Stimulated activated memory B cell treated with anti-CD40 and anti-IgM and Interleukin-4, amounts not matched to agents 10 μg/mL and 1 μg/mL and 100 μg/mL, for 72 hours (primary cell): ENCODE data around the gene TFAP2A.
A peak's percentile ranks its signal among the peaks of the same experiment; 100 is the strongest.

Source experiments
- ATAC-seq: fragments of 150-1000 bp; cut with Tn5 transposase; 2 replicates; pipeline ENCODE4 v1.10.0; 2021
- H3K27ac Mint-ChIP-seq: one replicate; pipeline ENCODE4 v1.8.0; 2022; ENCODE audit warnings: mild to moderate bottlenecking, mixed read lengths
- H3K27me3 Mint-ChIP-seq: one replicate; pipeline ENCODE4 v1.8.0; 2022; ENCODE audit warnings: mixed read lengths
- H3K36me3 Mint-ChIP-seq: one replicate; pipeline ENCODE4 v1.8.0; 2022; ENCODE audit warnings: mixed read lengths
- H3K4me1 Mint-ChIP-seq: one replicate; pipeline ENCODE4 v1.8.0; 2022; ENCODE audit warnings: mixed read lengths
- H3K4me3 Mint-ChIP-seq: one replicate; pipeline ENCODE4 v1.8.0; 2022; ENCODE audit warnings: mild to moderate bottlenecking, moderate library complexity, mixed read lengths
- H3K9me3 Mint-ChIP-seq: one replicate; pipeline ENCODE4 v1.8.0; 2022; ENCODE audit warnings: mixed read lengths

The TFAP2A gene

GRCh38 chr6:10414756-10415616, at the start of gene TFAP2A:
Gene TFAP2A, minus strand, starts transcription at chr6:10415074. Its CDS starts 83 bp downstream, at chr6:10414991.
- H3K4me3 Mint-ChIP-seq: peak within 1 kb of the TSS; percentile 93
- H3K9me3 Mint-ChIP-seq: peaks cover 12% of the 10 kb centered on the region
- H3K4me1 Mint-ChIP-seq: peaks cover 36% of the 10 kb centered on the region
- no peak for ATAC-seq
- H3K36me3 Mint-ChIP-seq: peaks cover 17% of the 10 kb centered on the region
- peaks cover 98% of the 10 kb centered on the region for H3K27me3 Mint-ChIP-seq
- H3K27ac Mint-ChIP-seq: no peak within 1 kb of the TSS

DNA sequence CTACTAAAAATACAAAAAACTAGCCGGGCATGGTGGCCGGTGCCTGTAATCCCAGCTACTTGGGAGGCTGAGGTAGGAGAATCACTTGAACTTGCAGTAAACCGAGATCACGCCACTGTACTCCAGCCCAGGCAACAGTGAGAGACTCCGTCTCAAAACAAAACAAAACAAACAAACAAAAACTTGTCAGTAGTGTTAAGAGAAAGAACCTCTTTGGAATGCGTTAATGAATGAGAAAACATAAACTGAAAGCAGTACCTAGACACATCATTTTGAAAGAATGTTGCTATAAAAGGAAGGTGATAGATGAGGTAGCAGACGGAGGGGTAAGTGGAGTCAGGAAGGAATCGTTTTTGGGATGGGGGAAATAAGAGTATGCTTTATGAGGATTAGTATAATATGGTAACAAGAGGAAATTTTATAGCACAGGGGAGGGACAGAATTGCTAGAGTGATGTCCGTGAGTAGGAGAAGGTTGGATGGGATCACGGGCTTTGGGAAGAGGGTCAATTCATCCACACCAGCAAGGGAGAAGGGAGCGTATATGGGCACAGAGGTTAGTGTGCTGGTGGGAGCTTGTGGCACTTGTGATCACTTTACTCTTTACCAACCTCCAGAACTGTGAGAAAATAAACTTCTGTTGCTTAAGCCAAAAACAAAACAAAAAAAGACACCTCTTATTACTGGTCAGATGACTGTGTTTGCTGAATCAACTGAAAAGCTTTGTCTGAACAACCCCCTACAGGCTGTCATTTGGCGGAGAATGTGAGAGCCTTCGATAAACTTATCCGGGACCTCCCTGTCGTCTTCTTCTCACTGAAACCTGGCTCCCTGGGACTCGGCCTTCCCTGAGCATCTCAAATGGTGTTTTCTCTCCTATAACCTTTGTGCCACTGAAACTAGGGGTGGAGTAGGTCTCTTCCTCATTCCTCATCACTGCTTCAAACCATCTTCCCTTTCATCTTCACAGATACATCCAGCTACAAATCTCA, 48.9 kb upstream of the TFAP2A start:
- Mint-ChIP-seq H3K27ac (no peak overlapping the region), H3K4me1 (peaks cover 9% of the 10 kb centered on the region), H3K27me3 (peaks cover 28% of the 10 kb centered on the region), H3K9me3 (peaks cover 5% of the 10 kb centered on the region), H3K4me3 (no peak overlapping the region), H3K36me3 (no peaks in the 10 kb centered on the region)
- ATAC-seq: no peak

- peaks cover 5% of the 10 kb centered on the region for H3K9me3 Mint-ChIP-seq
- peaks cover 9% of the 10 kb centered on the region for H3K4me1 Mint-ChIP-seq
- peaks cover 34% of the 10 kb centered on the region for H3K27me3 Mint-ChIP-seq
- no peak overlapping the region for H3K4me3 Mint-ChIP-seq
- ATAC-seq: no peak
- no peaks in the 10 kb centered on the region for H3K36me3 Mint-ChIP-seq
- H3K27ac Mint-ChIP-seq: no peak overlapping the region
Measured at GRCh38 chr6:10463040-10463439, 48.2 kb upstream of the TFAP2A start.

- H3K27ac Mint-ChIP-seq: no peak overlapping the region
- H3K9me3 Mint-ChIP-seq: peaks cover 5% of the 10 kb centered on the region
- H3K4me1 Mint-ChIP-seq: peaks cover 9% of the 10 kb centered on the region
- ATAC-seq: no peak
- H3K4me3 Mint-ChIP-seq: no peak overlapping the region
- H3K27me3 Mint-ChIP-seq: peaks cover 41% of the 10 kb centered on the region
- no peaks in the 10 kb centered on the region for H3K36me3 Mint-ChIP-seq
Measured at GRCh38 chr6:10461850-10462249, 47.0 kb upstream of the TFAP2A start.

- Mint-ChIP-seq H3K27ac (peak overlapping the region; percentile 24), H3K27me3 (peaks cover 33% of the 10 kb centered on the region), H3K4me3 (no peak overlapping the region), H3K9me3 (peaks cover 5% of the 10 kb centered on the region), H3K36me3 (no peaks in the 10 kb centered on the region), H3K4me1 (peaks cover 9% of the 10 kb centered on the region)
- ATAC-seq: peak; percentile 92
Measured at GRCh38 chr6:10460096-10460495, 45.2 kb upstream of the TFAP2A start.

GRCh38 chr6:10458287-10458686, 43.4 kb upstream of the TFAP2A start:
- H3K27ac Mint-ChIP-seq: no peak overlapping the region
- peaks cover 33% of the 10 kb centered on the region for H3K27me3 Mint-ChIP-seq
- no peak for ATAC-seq
- no peaks in the 10 kb centered on the region for H3K36me3 Mint-ChIP-seq
- H3K4me3 Mint-ChIP-seq: no peak overlapping the region
- H3K9me3 Mint-ChIP-seq: peaks cover 5% of the 10 kb centered on the region
- peaks cover 9% of the 10 kb centered on the region for H3K4me1 Mint-ChIP-seq

DNA sequence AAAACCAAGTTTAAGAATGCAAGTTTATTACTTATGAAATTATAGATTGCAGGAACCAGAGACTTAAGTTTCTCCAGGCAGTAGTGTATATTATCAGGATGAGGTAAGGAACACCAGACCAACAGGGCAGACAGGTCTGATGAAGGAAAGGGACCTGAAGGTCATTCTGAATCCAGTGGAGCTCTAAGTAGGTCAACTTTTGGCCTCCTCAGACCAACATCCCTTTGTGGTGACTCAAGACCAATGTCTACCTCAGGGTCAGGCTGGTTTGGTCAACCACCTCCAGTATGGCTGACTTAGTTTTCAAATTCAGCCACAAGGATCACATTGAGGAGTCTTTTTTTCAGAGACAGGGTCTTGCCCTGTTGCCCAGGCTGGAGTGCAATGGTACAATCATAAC, 38.7 kb upstream of the TFAP2A start:
- no peak overlapping the region for H3K4me3 Mint-ChIP-seq
- H3K27me3 Mint-ChIP-seq: peaks cover 43% of the 10 kb centered on the region
- H3K36me3 Mint-ChIP-seq: no peaks in the 10 kb centered on the region
- no peak for ATAC-seq
- H3K9me3 Mint-ChIP-seq: no peaks in the 10 kb centered on the region
- no peak overlapping the region for H3K27ac Mint-ChIP-seq
- H3K4me1 Mint-ChIP-seq: no peaks in the 10 kb centered on the region

DNA sequence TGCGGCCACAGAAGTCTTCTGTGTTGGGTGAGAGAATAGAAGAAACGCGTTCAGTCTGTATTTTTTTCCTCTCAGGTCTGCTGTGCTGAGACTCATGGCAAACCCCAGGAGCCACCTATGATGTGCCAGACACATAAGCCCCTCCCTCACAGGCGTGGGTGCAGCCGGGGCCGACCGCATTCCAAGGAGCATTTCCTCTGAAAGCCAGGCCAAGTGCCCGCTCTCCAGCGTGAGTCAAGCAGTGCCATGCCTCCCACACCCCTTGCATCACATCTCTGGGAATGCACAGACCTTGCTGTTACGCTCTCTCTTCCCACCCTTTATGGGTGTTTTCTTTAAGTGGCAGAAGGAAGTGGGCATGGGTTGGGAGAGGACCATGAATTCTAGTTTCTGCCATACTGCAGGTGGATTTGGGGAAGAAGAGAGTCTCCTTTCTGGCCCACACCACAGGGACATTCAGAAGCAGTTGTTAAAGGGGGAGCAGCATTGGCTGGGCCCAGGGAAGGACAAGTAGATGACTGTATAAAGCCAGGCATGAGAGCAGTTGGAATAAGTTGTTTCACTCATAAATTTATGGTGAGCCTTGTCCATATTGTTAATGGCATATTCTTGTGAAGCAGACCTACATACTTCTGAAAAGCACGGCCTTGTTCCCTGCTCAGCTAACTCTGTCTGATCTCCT, 37.1 kb upstream of the TFAP2A start:
- Mint-ChIP-seq H3K9me3 (no peaks in the 10 kb centered on the region), H3K27ac (no peak overlapping the region), H3K4me1 (no peaks in the 10 kb centered on the region), H3K36me3 (no peaks in the 10 kb centered on the region), H3K27me3 (peaks cover 35% of the 10 kb centered on the region), H3K4me3 (no peak overlapping the region)
- peak; percentile 16 for ATAC-seq

GRCh38 chr6:10451394-10451793, 36.5 kb upstream of the TFAP2A start:
- H3K36me3 Mint-ChIP-seq: no peaks in the 10 kb centered on the region
- peaks cover 41% of the 10 kb centered on the region for H3K27me3 Mint-ChIP-seq
- no peak overlapping the region for H3K4me3 Mint-ChIP-seq
- no peak overlapping the region for H3K27ac Mint-ChIP-seq
- H3K4me1 Mint-ChIP-seq: no peaks in the 10 kb centered on the region
- ATAC-seq: no peak
- H3K9me3 Mint-ChIP-seq: no peaks in the 10 kb centered on the region

- no peaks in the 10 kb centered on the region for H3K4me1 Mint-ChIP-seq
- no peaks in the 10 kb centered on the region for H3K9me3 Mint-ChIP-seq
- no peak for ATAC-seq
- H3K27me3 Mint-ChIP-seq: peaks cover 48% of the 10 kb centered on the region
- no peak overlapping the region for H3K4me3 Mint-ChIP-seq
- no peaks in the 10 kb centered on the region for H3K36me3 Mint-ChIP-seq
- no peak overlapping the region for H3K27ac Mint-ChIP-seq
Measured at GRCh38 chr6:10449751-10450150, 34.9 kb upstream of the TFAP2A start.

DNA sequence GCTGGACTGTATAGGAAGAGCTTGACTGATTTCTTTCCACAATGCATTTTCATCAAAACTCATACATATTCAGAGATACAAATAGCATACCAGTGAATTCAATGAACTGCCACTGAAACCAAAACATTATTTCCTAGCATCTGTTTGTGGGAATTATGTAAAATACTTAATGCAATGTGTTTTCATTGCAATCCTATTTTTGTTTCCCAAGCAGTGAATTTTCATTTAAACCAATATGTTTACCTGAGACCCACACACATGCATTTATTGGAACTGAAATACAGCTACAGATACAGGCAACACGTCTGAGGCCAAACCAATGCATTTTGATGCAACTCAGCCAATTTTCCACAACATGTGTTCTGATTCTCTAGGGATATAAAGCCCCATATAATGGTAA, 33.2 kb upstream of the TFAP2A start:
- no peak for ATAC-seq
- Mint-ChIP-seq H3K27me3 (peaks cover 64% of the 10 kb centered on the region), H3K9me3 (no peaks in the 10 kb centered on the region), H3K4me1 (no peaks in the 10 kb centered on the region), H3K27ac (no peak overlapping the region), H3K4me3 (no peak overlapping the region), H3K36me3 (no peaks in the 10 kb centered on the region)

DNA sequence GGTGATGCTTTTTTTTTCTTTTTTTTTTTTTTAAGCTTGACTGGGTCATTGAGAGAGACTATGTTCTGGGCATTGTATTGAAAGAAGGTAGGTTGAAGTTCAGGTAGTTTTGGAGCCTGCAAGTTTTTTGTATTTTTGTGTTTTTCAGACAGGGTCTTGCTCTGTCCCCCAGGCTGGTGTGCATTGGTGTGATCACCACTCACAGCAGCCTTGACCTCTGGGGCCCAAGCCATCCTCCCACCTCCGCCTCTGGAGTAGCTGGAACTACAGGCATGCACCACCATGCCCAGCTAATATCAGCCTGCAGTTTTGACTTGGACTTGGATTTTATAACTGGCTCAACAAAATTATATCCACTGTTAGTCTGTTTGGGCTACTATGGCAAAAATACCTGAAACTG, 31.7 kb upstream of the TFAP2A start:
- no peaks in the 10 kb centered on the region for H3K4me1 Mint-ChIP-seq
- no peak overlapping the region for H3K27ac Mint-ChIP-seq
- H3K27me3 Mint-ChIP-seq: peaks cover 64% of the 10 kb centered on the region
- no peak overlapping the region for H3K4me3 Mint-ChIP-seq
- H3K9me3 Mint-ChIP-seq: peaks cover 2% of the 10 kb centered on the region
- ATAC-seq: no peak
- no peaks in the 10 kb centered on the region for H3K36me3 Mint-ChIP-seq

DNA sequence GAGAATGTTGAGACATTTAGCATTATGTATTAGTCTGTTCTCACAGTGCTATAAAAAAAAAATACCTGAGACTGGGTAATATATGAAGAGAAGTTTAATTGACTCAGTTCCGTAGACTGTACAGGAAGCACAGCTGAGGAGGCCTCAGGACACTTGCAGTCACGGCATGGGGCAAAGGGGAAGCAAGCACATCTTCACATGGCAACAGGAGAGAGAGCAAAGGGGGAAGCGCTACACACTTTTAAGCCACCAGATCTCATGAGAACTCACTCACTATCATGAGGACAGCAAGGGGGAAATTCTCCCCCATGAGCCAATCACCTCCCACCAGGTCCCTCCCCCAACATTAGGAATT, 26.8 kb upstream of the TFAP2A start:
- H3K36me3 Mint-ChIP-seq: peaks cover 4% of the 10 kb centered on the region
- no peak overlapping the region for H3K27ac Mint-ChIP-seq
- H3K4me1 Mint-ChIP-seq: no peaks in the 10 kb centered on the region
- H3K27me3 Mint-ChIP-seq: peaks cover 55% of the 10 kb centered on the region
- peaks cover 6% of the 10 kb centered on the region for H3K9me3 Mint-ChIP-seq
- no peak for ATAC-seq
- H3K4me3 Mint-ChIP-seq: no peak overlapping the region

GRCh38 chr6:10441004-10441654, 26.3 kb upstream of the TFAP2A start:
- no peak overlapping the region for H3K27ac Mint-ChIP-seq
- no peaks in the 10 kb centered on the region for H3K4me1 Mint-ChIP-seq
- peaks cover 4% of the 10 kb centered on the region for H3K36me3 Mint-ChIP-seq
- H3K4me3 Mint-ChIP-seq: no peak overlapping the region
- ATAC-seq: no peak
- peaks cover 50% of the 10 kb centered on the region for H3K27me3 Mint-ChIP-seq
- peaks cover 6% of the 10 kb centered on the region for H3K9me3 Mint-ChIP-seq

GRCh38 chr6:10437891-10438290, 23.0 kb upstream of the TFAP2A start:
- H3K4me1 Mint-ChIP-seq: peaks cover 6% of the 10 kb centered on the region
- peaks cover 4% of the 10 kb centered on the region for H3K36me3 Mint-ChIP-seq
- no peak overlapping the region for H3K27ac Mint-ChIP-seq
- ATAC-seq: no peak
- peaks cover 37% of the 10 kb centered on the region for H3K27me3 Mint-ChIP-seq
- H3K4me3 Mint-ChIP-seq: no peak overlapping the region
- H3K9me3 Mint-ChIP-seq: peaks cover 6% of the 10 kb centered on the region
